ENCODE results near the gene UPK3A. TPM values are rescaled to one million over a fixed set of nuclear protein-coding genes. Genes with fewer than 3 reads are reported as not detected.

UPK3A gene
- total and polyA plus RNA-seq, 2 of the 8 experiments (the other 6 are each of a cell fraction or from before 2014, with no cell fraction given), result 0.35 to 1.7 TPM

GRCh38 chr22:45337536-45337935 lies 52.8 kb downstream of the UPK3A start:
- H3K4me3 ChIP-seq (ENCODE audit: extremely low read depth in 1 of 4, insufficient read depth in 2 of 4, low read depth in 3 of 4, low read length in 4 of 4), result no peak overlapping the region
- no peak overlapping the region for H3K14ac ChIP-seq (ENCODE audit: insufficient read length)
- H2BK15ac ChIP-seq (ENCODE audit: low read length), result no peak overlapping the region
- no peaks in the 10 kb centered on the region for H3K27me3 ChIP-seq (replicated peaks in 1 of 4; ENCODE audit: control insufficient read depth in 3 of 4, extremely low read depth in 1 of 4, insufficient read depth in 3 of 4, low read length in 3 of 4)
- no peak overlapping the region for H3K9ac ChIP-seq (replicated peaks in 1 of 4; ENCODE audit: extremely low read depth in 1 of 4, low read depth in 3 of 4, low read length in 3 of 4)
- POLR2A ChIA-PET (ENCODE audit: partially characterized antibody), result no interaction called here
- H4K91ac ChIP-seq (replicated peaks; ENCODE audit: insufficient read length, low read length), result no peak overlapping the region
- H2BK20ac ChIP-seq (ENCODE audit: low read length), result no peak overlapping the region
- H3K27ac ChIP-seq (ENCODE audit: low read depth, low read length), result no peak overlapping the region
- H2BK120ac ChIP-seq (replicated peaks; ENCODE audit: low read depth, low read length), result no peak overlapping the region
- H3K4ac ChIP-seq (replicated peaks; ENCODE audit: insufficient read length, low read depth, low read length), result no peak overlapping the region
- FAIRE-seq (no peak), DNase-seq (ENCODE audit: low read depth in 1 of 2, low spot score in 2 of 2) (no peak)
- no peak overlapping the region for H3K56ac ChIP-seq (replicated peaks; ENCODE audit: insufficient read length, low read depth, low read length)
- no peak overlapping the region for H3K4me2 ChIP-seq (ENCODE audit: insufficient read depth in 1 of 2, low read depth in 2 of 2, low read length in 2 of 2)
- H2AFZ ChIP-seq (ENCODE audit: low read length), result no peak overlapping the region
- H2BK12ac ChIP-seq (ENCODE audit: low read depth, low read length), result no peak overlapping the region
- H3K9me3 ChIP-seq (ENCODE audit: insufficient read depth in 2 of 2, low read depth in 1 of 2, low read length in 1 of 2), result no peaks in the 10 kb centered on the region
- CTCF ChIA-PET (ENCODE audit: partially characterized antibody), result no interaction called here
- 88% methylated on average over 9 of the region's 9 CpGs; no CpG with 5 or more reads in 1 of the 2 experiments for WGBS, 2 experiments (ENCODE audit: extremely low coverage in 1 of 2, insufficient coverage in 1 of 2, insufficient read length in 1 of 2, insufficient replicate concordance in 2 of 2, low coverage in 1 of 2, low lambda C conversion rate in 2 of 2, missing lambda C conversion rate in 1 of 2)
- no peak overlapping the region for H4K5ac ChIP-seq (ENCODE audit: insufficient read length, low read depth, low read length)
- no peak overlapping the region for H3K18ac ChIP-seq (ENCODE audit: extremely low read depth, low read length)
- no peak overlapping the region for H4K8ac ChIP-seq (ENCODE audit: extremely low read depth, insufficient read depth, low read length)
- H3K79me2 ChIP-seq (ENCODE audit: control insufficient read depth in 1 of 2, insufficient read depth in 2 of 2, low read length in 2 of 2), result no peaks in the 10 kb centered on the region
- no peak overlapping the region for H2AK5ac ChIP-seq (ENCODE audit: low read depth, low read length)
- no peak overlapping the region for H2BK5ac ChIP-seq (ENCODE audit: low read depth, low read length)
- H3K79me1 ChIP-seq (ENCODE audit: low read depth, low read length), result no peaks in the 10 kb centered on the region
- no peaks in the 10 kb centered on the region for H3K4me1 ChIP-seq (replicated peaks in 1 of 4; ENCODE audit: control insufficient read depth in 3 of 4, insufficient read depth in 4 of 4, low read length in 3 of 4)
- no peaks in the 10 kb centered on the region for H3K23me2 ChIP-seq (ENCODE audit: low read depth, low read length)
- peaks cover 0 to 2% of the 10 kb centered on the region in 2 experiments for H4K20me1 ChIP-seq (replicated peaks in 1 of 2; ENCODE audit: control insufficient read depth in 1 of 2, insufficient read depth in 2 of 2, low read length in 2 of 2)
- H3K36me3 ChIP-seq (ENCODE audit: control insufficient read depth in 2 of 4, insufficient read depth in 4 of 4, low read length in 3 of 4), result peaks cover 0 to 22% (median 4%) of the 10 kb centered on the region in 4 experiments; a peak in 4 of 8 replicates
- H3K23ac ChIP-seq (ENCODE audit: insufficient read length), result no peak overlapping the region
- TF ChIP-seq TCF12 (IDR thresholded peaks at IDR 0.05; ENCODE audit: low read depth, low read length), result no peak
- no peak for TF ChIP-seq BCL11A (IDR thresholded peaks at IDR 0.05; ENCODE audit: low read depth in 2 of 2, low read length in 2 of 2)
- TF ChIP-seq EP300 (IDR thresholded peaks at IDR 0.05; ENCODE audit: borderline replicate concordance in 1 of 2, low read depth in 2 of 2, low read length in 2 of 2), result no peak
- no peak for TF ChIP-seq KDM4A (IDR thresholded peaks at IDR 0.05; ENCODE audit: low read depth, low read length, severe bottlenecking)
- TF ChIP-seq ATF2 (IDR thresholded peaks at IDR 0.05; ENCODE audit: low read length), result no peak
- TF ChIP-seq SIN3A (conservative IDR thresholded peaks at IDR 0.05 in 1 of 2, IDR thresholded peaks at IDR 0.05 in 1 of 2; ENCODE audit: low read depth in 1 of 2, low read length in 2 of 2), result no peak
- TF ChIP-seq EGR1 (IDR thresholded peaks at IDR 0.05; ENCODE audit: borderline replicate concordance, low read depth, low read length), result no peak
- TF ChIP-seq ASH2L (IDR thresholded peaks at IDR 0.05; ENCODE audit: low read length), result no peak
- no peak for TF ChIP-seq BRCA1 (IDR thresholded peaks at IDR 0.05; ENCODE audit: low read depth, low read length)
- TF ChIP-seq TEAD4 (IDR thresholded peaks at IDR 0.05; ENCODE audit: low read depth, low read length), result no peak
- TF ChIP-seq, protein P1, sequence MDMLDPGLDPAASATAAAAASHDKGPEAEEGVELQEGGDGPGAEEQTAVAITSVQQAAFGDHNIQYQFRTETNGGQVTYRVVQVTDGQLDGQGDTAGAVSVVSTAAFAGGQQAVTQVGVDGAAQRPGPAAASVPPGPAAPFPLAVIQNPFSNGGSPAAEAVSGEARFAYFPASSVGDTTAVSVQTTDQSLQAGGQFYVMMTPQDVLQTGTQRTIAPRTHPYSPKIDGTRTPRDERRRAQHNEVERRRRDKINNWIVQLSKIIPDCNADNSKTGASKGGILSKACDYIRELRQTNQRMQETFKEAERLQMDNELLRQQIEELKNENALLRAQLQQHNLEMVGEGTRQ (IDR thresholded peaks at IDR 0.05; ENCODE audit: low read length), result no peak
- no peak for TF ChIP-seq NRF1 (IDR thresholded peaks at IDR 0.05; ENCODE audit: low read depth, low read length)
